ENCODE data around the gene SNX6.
"Not testable (repeated sequence)": the region's sequence is repeated elsewhere in the genome, so short reads cannot be mapped to it uniquely, and the experiment has no call there.

Gene SNX6

DNA sequence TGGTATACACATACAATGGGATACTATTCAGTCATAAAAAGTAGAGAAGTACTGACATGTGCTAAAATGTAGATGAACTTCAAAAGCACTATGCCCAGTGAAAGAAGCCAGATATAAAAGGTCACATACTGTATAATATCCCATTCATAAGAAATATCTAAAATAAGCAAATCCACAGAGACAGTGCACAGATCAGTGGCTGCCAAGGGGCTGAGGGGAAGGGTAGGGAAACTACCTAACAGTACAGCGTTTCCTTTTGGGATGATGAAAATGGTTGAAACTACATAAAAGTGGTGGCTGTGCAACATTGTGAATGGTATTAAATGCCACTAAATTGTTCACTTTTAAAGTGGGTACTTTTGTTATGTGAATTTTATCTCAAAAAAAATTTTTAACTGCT lies 102.4 kb downstream of the SNX6 start:
- in situ Hi-C loops (cut with MboI; ENCODE audit: low sequenced_read_pairs): no loop called here

DNA sequence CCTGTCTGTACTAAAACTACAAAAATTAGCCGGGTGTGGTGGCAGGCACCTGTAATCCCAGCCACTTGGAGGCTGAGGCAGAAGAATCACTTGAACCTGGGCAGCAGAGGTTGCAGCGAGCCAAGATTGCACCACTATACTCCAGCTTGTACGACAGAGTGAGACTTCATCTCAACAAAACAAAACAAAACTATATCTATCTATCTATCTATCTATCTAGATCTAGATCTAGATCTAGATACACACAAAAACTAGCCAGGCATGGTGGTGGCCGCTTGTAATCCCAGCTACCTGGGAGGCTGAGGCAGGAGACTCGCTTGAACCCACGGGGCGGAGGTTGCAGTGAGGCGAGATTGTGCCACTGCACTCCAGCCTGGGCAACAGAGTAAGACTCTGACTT lies 105.7 kb downstream of the SNX6 start:
- in situ Hi-C loops (cut with MboI; ENCODE audit: low sequenced_read_pairs): not testable (repeated sequence)

DNA sequence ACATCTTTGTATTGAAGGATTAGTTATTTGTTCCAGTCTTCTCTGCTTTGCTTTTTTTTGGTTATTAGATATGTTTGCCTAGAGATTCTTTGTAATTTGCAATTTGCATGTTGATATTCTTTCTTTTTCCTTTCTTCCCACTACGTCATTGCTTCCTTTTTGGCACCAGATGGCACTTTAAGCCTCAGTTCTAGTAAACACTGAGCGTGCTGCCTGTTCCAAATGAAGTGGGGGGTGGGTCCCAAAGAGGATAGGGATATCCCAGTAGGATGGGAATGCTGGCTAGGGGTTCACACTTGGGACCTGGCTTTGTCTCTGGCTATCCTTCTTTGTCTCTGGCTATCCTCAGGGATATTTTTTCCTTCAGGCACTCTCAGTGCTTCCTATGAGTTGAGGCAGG lies 107.5 kb downstream of the SNX6 start:
- in situ Hi-C loops (cut with MboI; ENCODE audit: low sequenced_read_pairs): no loop called here

DNA sequence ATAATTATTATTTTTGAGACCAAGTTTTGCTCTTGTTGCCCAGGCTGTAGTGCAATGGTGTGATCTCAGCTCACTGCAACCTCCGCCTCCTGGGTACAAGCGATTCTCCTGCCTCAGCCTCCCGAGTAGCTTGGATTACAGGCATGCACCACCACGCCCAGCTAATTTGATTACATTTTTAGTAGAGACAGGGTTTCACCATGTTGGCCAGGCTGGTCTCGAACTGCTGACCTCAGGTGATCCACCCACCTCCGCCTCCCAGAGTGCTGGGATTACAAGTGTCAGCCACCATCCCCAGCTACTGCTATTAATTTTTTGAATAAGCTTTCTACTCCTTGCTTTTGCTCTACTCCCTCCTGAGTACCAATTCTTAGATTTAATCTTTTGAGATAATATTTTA lies 108.9 kb downstream of the SNX6 start:
- in situ Hi-C loops (cut with MboI; ENCODE audit: low sequenced_read_pairs): not testable (repeated sequence)

DNA sequence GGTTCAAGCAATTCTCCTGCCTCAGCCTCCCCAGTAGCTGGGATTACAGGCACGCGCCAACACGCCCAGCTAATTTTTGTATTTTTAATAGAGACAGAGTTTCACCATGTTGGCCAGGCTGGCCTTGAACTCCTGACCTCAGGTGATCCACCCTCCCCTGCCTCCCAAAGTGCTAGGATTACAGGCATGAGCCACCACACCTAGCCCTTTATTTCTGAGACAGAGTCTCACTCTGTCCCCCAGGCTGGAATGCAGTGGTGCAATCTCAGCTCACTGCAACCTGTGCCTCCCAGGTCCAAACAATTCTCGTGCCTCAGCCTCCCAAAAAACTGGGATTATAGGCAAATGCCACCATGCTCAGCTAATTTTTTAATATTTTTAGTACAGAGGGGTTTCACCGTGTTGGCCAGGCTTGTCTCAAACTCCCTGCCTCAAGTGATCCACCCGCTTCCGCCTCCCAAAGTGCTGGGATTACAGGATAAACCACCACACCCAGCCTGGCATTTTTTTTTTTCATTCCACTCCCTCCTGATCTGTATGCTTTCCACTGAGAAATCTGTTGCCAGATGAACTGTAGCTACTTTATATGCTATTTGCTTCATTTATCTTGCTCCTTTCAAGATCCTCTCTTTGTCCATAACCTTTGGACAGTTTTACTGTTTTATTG lies 109.5 kb downstream of the SNX6 start:
- in situ Hi-C loops (cut with MboI; ENCODE audit: low sequenced_read_pairs): not testable (repeated sequence)
